Fibroblast of lung (primary cell): Measurements from ENCODE around the gene NPTX1.

Source experiments
- EZH2 ChIP-seq: IDR thresholded peaks from 2 replicates; pipeline ENCODE4 v1.5.1; 2012; ENCODE audit warnings: low read length, control low read depth, mild to moderate bottlenecking; ENCODE audit errors: missing control alignments
- TF ChIP-seq, protein P1 (sequence below), 2 donors: IDR thresholded peaks in 1 of 2; conservative IDR thresholded peaks in 1 of 2; 1 replicate in 1 of 2; 2 replicates in 1 of 2; pipeline ENCODE4 v1.5.1; 2011 to 2012; ENCODE audit warnings: low read length in 2 of 2, control low read depth in 1 of 2, inconsistent platforms in 1 of 2, low read depth in 1 of 2, mild to moderate bottlenecking in 1 of 2

DNA sequence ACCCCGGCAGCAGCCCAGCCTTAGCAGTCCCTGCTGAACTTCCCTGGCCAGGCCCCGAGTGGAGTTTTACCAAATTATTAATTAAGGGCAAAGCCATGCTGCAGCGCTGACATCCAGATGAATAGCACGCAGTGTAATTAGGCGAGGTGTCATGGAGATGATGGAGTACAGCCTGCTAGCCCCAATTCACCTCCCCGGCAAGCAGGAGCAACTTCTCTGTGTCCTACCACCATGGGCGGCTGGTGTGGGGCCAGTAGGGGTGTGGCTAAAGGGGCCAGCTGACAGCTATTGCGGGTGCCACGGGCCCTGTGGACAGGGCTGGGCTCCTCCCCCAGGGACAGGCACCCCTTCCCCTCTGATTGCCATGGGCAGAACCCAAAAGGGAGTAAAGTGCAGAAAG, 36.9 kb downstream of the NPTX1 start:
- TF ChIP-seq EZH2 = no peak
- TF ChIP-seq, protein P1, sequence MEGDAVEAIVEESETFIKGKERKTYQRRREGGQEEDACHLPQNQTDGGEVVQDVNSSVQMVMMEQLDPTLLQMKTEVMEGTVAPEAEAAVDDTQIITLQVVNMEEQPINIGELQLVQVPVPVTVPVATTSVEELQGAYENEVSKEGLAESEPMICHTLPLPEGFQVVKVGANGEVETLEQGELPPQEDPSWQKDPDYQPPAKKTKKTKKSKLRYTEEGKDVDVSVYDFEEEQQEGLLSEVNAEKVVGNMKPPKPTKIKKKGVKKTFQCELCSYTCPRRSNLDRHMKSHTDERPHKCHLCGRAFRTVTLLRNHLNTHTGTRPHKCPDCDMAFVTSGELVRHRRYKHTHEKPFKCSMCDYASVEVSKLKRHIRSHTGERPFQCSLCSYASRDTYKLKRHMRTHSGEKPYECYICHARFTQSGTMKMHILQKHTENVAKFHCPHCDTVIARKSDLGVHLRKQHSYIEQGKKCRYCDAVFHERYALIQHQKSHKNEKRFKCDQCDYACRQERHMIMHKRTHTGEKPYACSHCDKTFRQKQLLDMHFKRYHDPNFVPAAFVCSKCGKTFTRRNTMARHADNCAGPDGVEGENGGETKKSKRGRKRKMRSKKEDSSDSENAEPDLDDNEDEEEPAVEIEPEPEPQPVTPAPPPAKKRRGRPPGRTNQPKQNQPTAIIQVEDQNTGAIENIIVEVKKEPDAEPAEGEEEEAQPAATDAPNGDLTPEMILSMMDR (conservative IDR thresholded peaks at IDR 0.05 in 1 of 2, IDR thresholded peaks at IDR 0.05 in 1 of 2; ENCODE audit: low read depth in 1 of 2, low read length in 2 of 2) = no peak
